Measurements from ENCODE around the gene MAP4K3. TPM values are rescaled to one million over a fixed set of nuclear protein-coding genes. Genes with fewer than 3 reads are reported as not detected.

The MAP4K3 gene
- total and polyA plus RNA-seq, 11 donors = 14.5 to 45.4 (median 33.4) TPM

GRCh38 chr2:39469807-39470206 lies 32.7 kb upstream of the MAP4K3 start:
- ATAC-seq = peak; percentile 32 to 81 (median 80)

GRCh38 chr2:39468579-39469451 lies 31.7 kb upstream of the MAP4K3 start:
- peak overlapping the region; percentile 30 to 79 (median 63) for H3K27ac ChIP-seq
- peaks cover 0 to 4% (median 0%) of the 10 kb centered on the region in 9 donors for H3K36me3 ChIP-seq
- no peak for TF ChIP-seq POLR2A (IDR thresholded peaks at IDR 0.05)
- no peak for TF ChIP-seq CTCF (IDR thresholded peaks at IDR 0.05)
- H3K4me1 ChIP-seq = peaks cover 3 to 46% (median 28%) of the 10 kb centered on the region in 12 donors
- H3K4me3 ChIP-seq = peak overlapping the region in 1 of 12 donors; percentile 7
- no peaks in the 10 kb centered on the region for H3K27me3 ChIP-seq
- H3K9me3 ChIP-seq = no peaks in the 10 kb centered on the region
- ATAC-seq (peak; percentile 28 to 58 (median 37)), DNase-seq (no peak)
- intact Hi-C loops (cut with DNase I) = no loop called here
- 68 to 83% (median 73%) methylated on average over 4 of the region's 4 CpGs for WGBS, 4 donors

More at GRCh38 chr2:39469807-39470206, 32.7 kb upstream of the MAP4K3 start:
- Histone ChIP-seq H3K36me3 (peaks cover 0 to 8% (median under 1%) of the 10 kb centered on the region in 9 donors), H3K27ac (peak overlapping the region; percentile 19 to 79 (median 60)), H3K4me3 (peak overlapping the region in 2 of 12 donors; percentile 7 to 9), H3K4me1 (peaks cover 3 to 46% (median 28%) of the 10 kb centered on the region in 12 donors), H3K9me3 (no peaks in the 10 kb centered on the region), H3K27me3 (no peaks in the 10 kb centered on the region)
- no peak for TF ChIP-seq POLR2A (IDR thresholded peaks at IDR 0.05)
- no peak for TF ChIP-seq CTCF (IDR thresholded peaks at IDR 0.05)
- intact Hi-C loops (cut with DNase I) = no loop called here
- WGBS, 4 donors = 0 to 13% (median 6%) methylated on average over 3 of the region's 3 CpGs
- DNase-seq = peak in 4 of 5 donors; percentile 21 to 43 (median 30)

- no peak overlapping the region for H3K4me3 ChIP-seq
- DNase-seq (no peak), ATAC-seq (no peak)
- intact Hi-C loops (cut with DNase I) = no loop called here
- WGBS, 4 donors = 95 to 98% (median 98%) methylated on average over 6 of the region's 6 CpGs
- H3K36me3 ChIP-seq = no peaks in the 10 kb centered on the region
- no peaks in the 10 kb centered on the region for H3K27me3 ChIP-seq
- peaks cover 3 to 40% (median 28%) of the 10 kb centered on the region in 12 donors for H3K4me1 ChIP-seq
- H3K9me3 ChIP-seq = no peaks in the 10 kb centered on the region
- TF ChIP-seq POLR2A (IDR thresholded peaks at IDR 0.05) = no peak
- no peak for TF ChIP-seq CTCF (IDR thresholded peaks at IDR 0.05)
- no peak overlapping the region for H3K27ac ChIP-seq
These were observed 29.2 kb upstream of the MAP4K3 start for GRCh38 chr2:39466311-39466710.

- no peak overlapping the region for H3K27ac ChIP-seq
- DNase-seq (no peak), ATAC-seq (no peak)
- intact Hi-C loops (cut with DNase I) = no loop called here
- no peaks in the 10 kb centered on the region for H3K9me3 ChIP-seq
- peaks cover 3 to 26% (median 19%) of the 10 kb centered on the region in 12 donors for H3K4me1 ChIP-seq
- no peaks in the 10 kb centered on the region for H3K27me3 ChIP-seq
- H3K4me3 ChIP-seq = no peak overlapping the region
- no peak for TF ChIP-seq CTCF (IDR thresholded peaks at IDR 0.05)
- TF ChIP-seq POLR2A (IDR thresholded peaks at IDR 0.05) = no peak
- 41 to 92% (median 48%) methylated on average over 1 of the region's 1 CpG for WGBS, 4 donors
- peaks cover 0 to 7% (median 0%) of the 10 kb centered on the region in 9 donors for H3K36me3 ChIP-seq
These were observed 27.8 kb upstream of the MAP4K3 start for GRCh38 chr2:39464864-39465263.

Measured in heart left ventricle (tissue), 16 donors.